NCI-H1930 (cell line): Measurements from ENCODE around the gene SUOX.
"Not testable (repeated sequence)": the region's sequence is repeated elsewhere in the genome, so short reads cannot be mapped to it uniquely, and the experiment has no call there.

Experiments used
- DNase-seq, 2 experiments: peaks; one replicate each; lab custom pipeline; 2025; lab: John Stamatoyannopoulos, UW

SUOX gene

GRCh38 chr12:55983232-55983842 lies 13.7 kb upstream of the SUOX start:
- DNase-seq = no peak

GRCh38 chr12:55984861-55985260 lies 12.2 kb upstream of the SUOX start:
- DNase-seq = no peak

GRCh38 chr12:55985341-55985740 lies 11.7 kb upstream of the SUOX start:
- DNase-seq = no peak

- not testable (repeated sequence) for DNase-seq
Measured at GRCh38 chr12:55985976-55986375, 11.1 kb upstream of the SUOX start.

- no peak for DNase-seq
Measured at GRCh38 chr12:55991110-55991509, 6.0 kb upstream of the SUOX start.

GRCh38 chr12:55993230-55993853 lies 3.7 kb upstream of the SUOX start:
- no peak for DNase-seq

- no peak for DNase-seq
Measured at GRCh38 chr12:55995366-55995765, 1.7 kb upstream of the SUOX start.

- DNase-seq = peak; percentile 29 to 44
Measured at GRCh38 chr12:55996201-55996714, 818 bp upstream of the SUOX start.

- no peak for DNase-seq
Measured at GRCh38 chr12:55997535-55997859, 421 bp downstream of the SUOX start.

- not testable (repeated sequence) for DNase-seq
Measured at GRCh38 chr12:55999522-55999921, 2.4 kb downstream of the SUOX start.

GRCh38 chr12:55999999-56000540 lies 3.0 kb downstream of the SUOX start:
- DNase-seq = not testable (repeated sequence)

- no peak for DNase-seq
Measured at GRCh38 chr12:56001487-56002100, 4.5 kb downstream of the SUOX start.

- DNase-seq = not testable (repeated sequence)
Measured at GRCh38 chr12:56003376-56003775, 6.3 kb downstream of the SUOX start.

GRCh38 chr12:56004211-56004610 lies 7.1 kb downstream of the SUOX start:
- no peak for DNase-seq

- DNase-seq = peak; percentile 59 to 66
Measured at GRCh38 chr12:56007564-56008559, 10.8 kb downstream of the SUOX start.

- DNase-seq = no peak
Measured at GRCh38 chr12:56010111-56010570, 13.1 kb downstream of the SUOX start.

- no peak for DNase-seq
Measured at GRCh38 chr12:56011509-56012090, 14.5 kb downstream of the SUOX start.

GRCh38 chr12:56013482-56013881 lies 16.4 kb downstream of the SUOX start:
- no peak for DNase-seq

- DNase-seq = no peak
Measured at GRCh38 chr12:56014205-56014604, 17.1 kb downstream of the SUOX start.

GRCh38 chr12:56017181-56017580 lies 20.1 kb downstream of the SUOX start:
- DNase-seq = no peak

GRCh38 chr12:56018356-56018755 lies 21.3 kb downstream of the SUOX start:
- no peak for DNase-seq
